WTC11 (cell line): ENCODE results near the gene FAM13A. TPM values are rescaled to one million over a fixed set of nuclear protein-coding genes. Genes with fewer than 3 reads are reported as not detected.
A peak's percentile ranks its signal among the peaks of the same experiment; 100 is the strongest.

Source experiments
- ATAC-seq: fragments of 200-7000 bp; cut with Tn5 transposase; 2 replicates; pipeline ENCODE4 v1.10.0; 2021; ENCODE audit warnings: mild to moderate bottlenecking, moderate library complexity
- CTCF ChIA-PET: fragments of 300-600 bp; sonication (Branson Sonifier 250); formaldehyde crosslinking; loops from one replicate; lab custom pipeline; 2021; ENCODE audit warnings: antibody characterized with exemption; lab: Charles Lee
- POLR2A ChIA-PET: fragments of 350-600 bp; sonication (Branson Sonifier 250); formaldehyde crosslinking; loops from one replicate; lab custom pipeline; 2021; ENCODE audit warnings: antibody characterized with exemption; lab: Charles Lee
- DNase-seq: peaks from one replicate; pipeline ENCODE4 v3.0.0; 2021; ENCODE audit warnings: low spot score
- H3K27ac Mint-ChIP-seq: 2 replicates; pipeline ENCODE4 v1.8.0; 2021; ENCODE audit warnings: mixed read lengths
- H3K27me3 Mint-ChIP-seq: 2 replicates; pipeline ENCODE4 v1.8.0; 2021; ENCODE audit warnings: low read depth, mild to moderate bottlenecking, moderate library complexity, mixed read lengths
- H3K36me3 Mint-ChIP-seq: 2 replicates; pipeline ENCODE4 v1.8.0; 2021; ENCODE audit warnings: mixed read lengths
- H3K4me1 Mint-ChIP-seq: 2 replicates; pipeline ENCODE4 v1.8.0; 2022; ENCODE audit warnings: mixed read lengths
- H3K4me3 Mint-ChIP-seq: 2 replicates; pipeline ENCODE4 v1.8.0; 2021; ENCODE audit warnings: mild to moderate bottlenecking, moderate library complexity, mixed read lengths
- H3K9me3 Mint-ChIP-seq: 2 replicates; pipeline ENCODE4 v1.8.0; 2021; ENCODE audit warnings: mixed read lengths
- CREM ChIP-seq: sonication (generic); formaldehyde crosslinking; IDR thresholded peaks from 2 replicates; pipeline ENCODE4 v1.8.1; 2022; ENCODE audit warnings: mild to moderate bottlenecking, missing genetic modification reagents, moderate library complexity
- FOXJ3 ChIP-seq: sonication (generic); formaldehyde crosslinking; IDR thresholded peaks from 2 replicates; pipeline ENCODE4 v1.9.0; 2021; ENCODE audit warnings: missing genetic modification reagents, mild to moderate bottlenecking, borderline replicate concordance
- GABPB1 ChIP-seq: sonication (generic); formaldehyde crosslinking; IDR thresholded peaks from 2 replicates; pipeline ENCODE4 v1.8.1; 2023; ENCODE audit warnings: mild to moderate bottlenecking, missing genetic modification reagents
- GRHL2 ChIP-seq: fragments of 250-450 bp; sonication (Bioruptor Pico); IDR thresholded peaks from 2 replicates; pipeline ENCODE4 v1.8.0; 2022; ENCODE audit warnings: mild to moderate bottlenecking, moderate library complexity; ENCODE audit not compliant: insufficient replicate concordance, severe bottlenecking
- KAT7 ChIP-seq: sonication (generic); formaldehyde crosslinking; IDR thresholded peaks from 2 replicates; pipeline ENCODE4 v1.8.1; 2023; ENCODE audit warnings: missing genetic modification reagents, mild to moderate bottlenecking, borderline replicate concordance
- MXD4 ChIP-seq: fragments of 250-450 bp; sonication (Bioruptor Pico); IDR thresholded peaks from 2 replicates; pipeline ENCODE4 v1.8.0; 2021; ENCODE audit warnings: mild to moderate bottlenecking, moderate library complexity, borderline replicate concordance
- MYBL2 ChIP-seq: sonication (generic); formaldehyde crosslinking; IDR thresholded peaks from 2 replicates; pipeline ENCODE4 v1.8.1; 2023; ENCODE audit warnings: mild to moderate bottlenecking, moderate library complexity, missing genetic modification reagents
- NR3C1 ChIP-seq: sonication (generic); formaldehyde crosslinking; conservative IDR thresholded peaks from 2 replicates; pipeline ENCODE4 v1.8.1; 2023; ENCODE audit warnings: low read depth, mild to moderate bottlenecking, missing genetic modification reagents
- SOX15 ChIP-seq: fragments of 250-450 bp; sonication (Bioruptor Pico); IDR thresholded peaks from 2 replicates; pipeline ENCODE4 v1.9.0; 2021; ENCODE audit warnings: mild to moderate bottlenecking
- TEAD1 ChIP-seq: sonication (generic); formaldehyde crosslinking; IDR thresholded peaks from 2 replicates; pipeline ENCODE4 v1.8.0; 2022; ENCODE audit warnings: mild to moderate bottlenecking, missing genetic modification reagents
- total RNA-seq: library from RNA; stranded (reverse); gene quantifications from 3 replicates; pipeline ENCODE4 v1.2.3, GENCODE V29; 2021
- TF ChIP-seq, protein P1 (sequence below): fragments of 250-450 bp; sonication (Bioruptor Pico); IDR thresholded peaks from 2 replicates; pipeline ENCODE4 v1.9.0; 2021; ENCODE audit warnings: moderate library complexity, mild to moderate bottlenecking, inconsistent platforms, borderline replicate concordance
- TF ChIP-seq, protein P2 (sequence below): fragments of 250-450 bp; sonication (Bioruptor Pico); IDR thresholded peaks from 2 replicates; pipeline ENCODE4 v2.1.2; 2022; ENCODE audit warnings: mild to moderate bottlenecking, moderate library complexity
- TF ChIP-seq, protein P3 (sequence below): sonication (generic); formaldehyde crosslinking; conservative IDR thresholded peaks from 2 replicates; pipeline ENCODE4 v1.8.1; 2023; ENCODE audit warnings: mild to moderate bottlenecking, low read depth, missing genetic modification reagents, moderate library complexity
- TF ChIP-seq, protein P4 (sequence below): fragments of 200-600 bp; IDR thresholded peaks from 2 replicates; pipeline ENCODE4 v1.8.0; 2022; ENCODE audit warnings: antibody characterized with exemption
- TF ChIP-seq, protein P5 (sequence below): sonication (generic); formaldehyde crosslinking; IDR thresholded peaks from 2 replicates; pipeline ENCODE4 v1.8.1; 2022; ENCODE audit warnings: mild to moderate bottlenecking, missing genetic modification reagents, moderate library complexity, borderline replicate concordance
- TF ChIP-seq, protein P6 (sequence below): fragments of 250-450 bp; sonication (Bioruptor Pico); IDR thresholded peaks from 2 replicates; pipeline ENCODE4 v1.9.0; 2021; ENCODE audit warnings: mild to moderate bottlenecking
- TF ChIP-seq, protein P7 (sequence below): sonication (generic); formaldehyde crosslinking; IDR thresholded peaks from 2 replicates; pipeline ENCODE4 v1.8.0; 2023; ENCODE audit warnings: mild to moderate bottlenecking, missing genetic modification reagents
- TF ChIP-seq, protein P8 (sequence below): sonication (generic); formaldehyde crosslinking; IDR thresholded peaks from 2 replicates; pipeline ENCODE4 v1.8.0; 2022; ENCODE audit warnings: mild to moderate bottlenecking, missing genetic modification reagents

FAM13A gene
- total RNA-seq, 1 experiment from 2014 or later, result 14.6 TPM

DNA sequence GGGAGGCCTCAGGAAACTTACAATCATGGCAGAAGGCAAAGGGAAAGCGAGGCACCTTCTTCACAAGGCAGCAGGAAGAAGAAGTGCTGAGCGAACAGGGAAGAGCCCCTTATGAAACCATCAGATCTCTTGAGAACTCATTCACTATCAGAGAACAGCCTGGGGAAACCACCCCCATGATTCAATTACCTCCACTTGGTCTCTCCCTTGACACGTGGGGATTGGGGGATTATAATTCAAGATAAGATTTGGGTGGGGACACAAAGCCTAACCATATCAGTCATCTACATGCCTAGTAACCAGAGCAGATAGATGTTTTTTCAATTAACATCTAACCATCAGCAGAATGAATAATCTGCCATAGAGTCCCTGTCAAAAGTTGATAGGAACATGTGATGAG, 30.4 kb downstream of the FAM13A start:
- no peak for ATAC-seq
- ChIA-PET POLR2A (no interaction called here), CTCF (no interaction called here)
- 0 out of 2 replicates have a peak overlapping the region, but pooled peaks have one; percentile 52 for H3K27ac Mint-ChIP-seq
- no peak for DNase-seq
- no peaks in the 10 kb centered on the region for H3K27me3 Mint-ChIP-seq
- H3K4me1 Mint-ChIP-seq, result no peaks in the 10 kb centered on the region
- no peaks in the 10 kb centered on the region for H3K9me3 Mint-ChIP-seq
- no peaks in the 10 kb centered on the region for H3K36me3 Mint-ChIP-seq
- TF ChIP-seq CREM (CRISPR knock-in tag), result no peak
- no peak for TF ChIP-seq MYBL2 (CRISPR knock-in tag)
- no peak for TF ChIP-seq SOX15
- no peak for TF ChIP-seq NR3C1 (CRISPR knock-in tag)
- TF ChIP-seq GRHL2 (CRISPR knock-in tag), result no peak
- TF ChIP-seq, protein P1, sequence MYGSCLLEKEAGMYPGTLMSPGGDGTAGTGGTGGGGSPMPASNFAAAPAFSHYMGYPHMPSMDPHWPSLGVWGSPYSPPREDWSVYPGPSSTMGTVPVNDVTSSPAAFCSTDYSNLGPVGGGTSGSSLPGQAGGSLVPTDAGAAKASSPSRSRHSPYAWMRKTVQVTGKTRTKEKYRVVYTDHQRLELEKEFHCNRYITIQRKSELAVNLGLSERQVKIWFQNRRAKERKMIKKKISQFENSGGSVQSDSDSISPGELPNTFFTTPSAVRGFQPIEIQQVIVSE (CRISPR knock-in tag), result no peak
- TF ChIP-seq, protein P2, sequence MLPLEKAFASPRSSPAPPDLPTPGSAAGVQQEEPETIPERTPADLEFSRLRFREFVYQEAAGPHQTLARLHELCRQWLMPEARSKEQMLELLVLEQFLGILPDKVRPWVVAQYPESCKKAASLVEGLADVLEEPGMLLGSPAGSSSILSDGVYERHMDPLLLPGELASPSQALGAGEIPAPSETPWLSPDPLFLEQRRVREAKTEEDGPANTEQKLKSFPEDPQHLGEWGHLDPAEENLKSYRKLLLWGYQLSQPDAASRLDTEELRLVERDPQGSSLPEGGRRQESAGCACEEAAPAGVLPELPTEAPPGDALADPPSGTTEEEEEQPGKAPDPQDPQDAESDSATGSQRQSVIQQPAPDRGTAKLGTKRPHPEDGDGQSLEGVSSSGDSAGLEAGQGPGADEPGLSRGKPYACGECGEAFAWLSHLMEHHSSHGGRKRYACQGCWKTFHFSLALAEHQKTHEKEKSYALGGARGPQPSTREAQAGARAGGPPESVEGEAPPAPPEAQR (CRISPR knock-in tag), result no peak
- no peak for TF ChIP-seq TEAD1 (CRISPR knock-in tag)
- TF ChIP-seq, protein P3, sequence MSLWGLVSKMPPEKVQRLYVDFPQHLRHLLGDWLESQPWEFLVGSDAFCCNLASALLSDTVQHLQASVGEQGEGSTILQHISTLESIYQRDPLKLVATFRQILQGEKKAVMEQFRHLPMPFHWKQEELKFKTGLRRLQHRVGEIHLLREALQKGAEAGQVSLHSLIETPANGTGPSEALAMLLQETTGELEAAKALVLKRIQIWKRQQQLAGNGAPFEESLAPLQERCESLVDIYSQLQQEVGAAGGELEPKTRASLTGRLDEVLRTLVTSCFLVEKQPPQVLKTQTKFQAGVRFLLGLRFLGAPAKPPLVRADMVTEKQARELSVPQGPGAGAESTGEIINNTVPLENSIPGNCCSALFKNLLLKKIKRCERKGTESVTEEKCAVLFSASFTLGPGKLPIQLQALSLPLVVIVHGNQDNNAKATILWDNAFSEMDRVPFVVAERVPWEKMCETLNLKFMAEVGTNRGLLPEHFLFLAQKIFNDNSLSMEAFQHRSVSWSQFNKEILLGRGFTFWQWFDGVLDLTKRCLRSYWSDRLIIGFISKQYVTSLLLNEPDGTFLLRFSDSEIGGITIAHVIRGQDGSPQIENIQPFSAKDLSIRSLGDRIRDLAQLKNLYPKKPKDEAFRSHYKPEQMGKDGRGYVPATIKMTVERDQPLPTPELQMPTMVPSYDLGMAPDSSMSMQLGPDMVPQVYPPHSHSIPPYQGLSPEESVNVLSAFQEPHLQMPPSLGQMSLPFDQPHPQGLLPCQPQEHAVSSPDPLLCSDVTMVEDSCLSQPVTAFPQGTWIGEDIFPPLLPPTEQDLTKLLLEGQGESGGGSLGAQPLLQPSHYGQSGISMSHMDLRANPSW (CRISPR knock-in tag), result no peak
- TF ChIP-seq GABPB1, result no peak
- TF ChIP-seq MXD4 (CRISPR knock-in tag), result no peak
- no peak overlapping the region for H3K4me3 Mint-ChIP-seq

DNA sequence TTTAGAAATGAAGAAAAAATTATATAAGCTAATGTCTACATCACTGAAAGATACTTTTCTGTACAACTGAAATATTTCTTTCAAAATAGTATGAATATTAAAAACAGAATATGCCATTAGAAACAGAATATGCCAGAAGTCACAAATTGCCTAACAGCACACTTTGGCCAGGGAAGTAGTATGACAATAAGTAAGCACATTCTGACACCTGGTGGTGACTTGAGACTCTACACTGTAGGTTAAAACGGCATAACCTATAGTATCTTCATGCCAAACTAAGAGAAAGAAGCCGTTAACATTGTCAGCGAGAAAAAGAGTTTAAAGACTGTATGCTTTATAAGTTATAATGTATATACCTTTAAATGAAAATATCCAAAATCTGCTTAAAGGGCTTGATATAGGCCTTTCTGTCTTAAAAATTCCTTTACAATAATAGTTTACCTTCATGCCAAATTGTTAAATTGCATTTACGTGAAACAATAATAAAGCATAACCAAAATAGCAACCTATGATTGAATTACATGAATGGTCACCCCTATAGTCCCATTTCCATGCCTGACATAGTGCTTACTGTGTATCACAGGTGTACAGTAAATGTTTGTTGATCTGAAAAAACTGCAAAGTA, 32.8 kb downstream of the FAM13A start:
- H3K9me3 Mint-ChIP-seq, result no peaks in the 10 kb centered on the region
- CTCF ChIA-PET, result interaction anchor here (0.7 to 3.1 kb wide), 10 partner anchors 201 to 497 kb away, joined by 3 to 38 read pairs (median 6); no protein-coding TSS in a partner anchor
- no peak overlapping the region for H3K4me3 Mint-ChIP-seq
- ATAC-seq (peak; percentile 96), DNase-seq (no peak)
- no peak overlapping the region for H3K27ac Mint-ChIP-seq
- TF ChIP-seq, protein P4, sequence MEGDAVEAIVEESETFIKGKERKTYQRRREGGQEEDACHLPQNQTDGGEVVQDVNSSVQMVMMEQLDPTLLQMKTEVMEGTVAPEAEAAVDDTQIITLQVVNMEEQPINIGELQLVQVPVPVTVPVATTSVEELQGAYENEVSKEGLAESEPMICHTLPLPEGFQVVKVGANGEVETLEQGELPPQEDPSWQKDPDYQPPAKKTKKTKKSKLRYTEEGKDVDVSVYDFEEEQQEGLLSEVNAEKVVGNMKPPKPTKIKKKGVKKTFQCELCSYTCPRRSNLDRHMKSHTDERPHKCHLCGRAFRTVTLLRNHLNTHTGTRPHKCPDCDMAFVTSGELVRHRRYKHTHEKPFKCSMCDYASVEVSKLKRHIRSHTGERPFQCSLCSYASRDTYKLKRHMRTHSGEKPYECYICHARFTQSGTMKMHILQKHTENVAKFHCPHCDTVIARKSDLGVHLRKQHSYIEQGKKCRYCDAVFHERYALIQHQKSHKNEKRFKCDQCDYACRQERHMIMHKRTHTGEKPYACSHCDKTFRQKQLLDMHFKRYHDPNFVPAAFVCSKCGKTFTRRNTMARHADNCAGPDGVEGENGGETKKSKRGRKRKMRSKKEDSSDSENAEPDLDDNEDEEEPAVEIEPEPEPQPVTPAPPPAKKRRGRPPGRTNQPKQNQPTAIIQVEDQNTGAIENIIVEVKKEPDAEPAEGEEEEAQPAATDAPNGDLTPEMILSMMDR, result peak; percentile 62
- no peak for TF ChIP-seq FOXJ3
- no peaks in the 10 kb centered on the region for H3K27me3 Mint-ChIP-seq
- no peaks in the 10 kb centered on the region for H3K4me1 Mint-ChIP-seq
- POLR2A ChIA-PET, result no interaction called here
- peaks cover 9% of the 10 kb centered on the region for H3K36me3 Mint-ChIP-seq

DNA sequence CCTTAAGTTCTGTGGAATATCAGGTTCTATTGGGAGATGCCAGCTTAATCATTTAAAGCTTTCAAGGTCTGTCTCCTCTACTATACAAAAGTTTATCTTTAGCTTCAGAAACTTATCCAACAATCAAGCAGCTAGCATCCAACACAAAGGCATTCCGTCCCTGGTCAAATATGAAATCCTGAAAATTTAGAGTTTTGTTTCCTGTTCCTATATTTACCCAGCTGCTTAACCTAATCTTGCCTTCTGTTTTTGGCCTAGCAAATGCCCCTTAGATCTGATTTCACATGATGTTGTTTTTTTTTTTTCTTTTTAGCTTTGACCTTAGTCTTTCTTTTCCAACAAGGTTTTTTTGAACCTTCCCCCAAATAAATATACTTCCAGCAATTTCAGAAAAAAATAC, 33.8 kb downstream of the FAM13A start:
- 0 out of 2 replicates have a peak, but pooled peaks cover 5% of the 10 kb centered on the region for H3K4me1 Mint-ChIP-seq
- no peak overlapping the region for H3K4me3 Mint-ChIP-seq
- H3K27ac Mint-ChIP-seq, result peak overlapping the region; percentile 37; the same call in 1 of the 2 replicates
- ATAC-seq (no peak), DNase-seq (no peak)
- no peaks in the 10 kb centered on the region for H3K27me3 Mint-ChIP-seq
- H3K36me3 Mint-ChIP-seq, result peaks cover 19% of the 10 kb centered on the region
- CTCF ChIA-PET, result interaction anchor here (0.7 to 3.1 kb wide), 9 partner anchors 200 to 496 kb away, joined by 3 to 38 read pairs (median 6); no protein-coding TSS in a partner anchor
- POLR2A ChIA-PET, result no interaction called here
- no peaks in the 10 kb centered on the region for H3K9me3 Mint-ChIP-seq
- TF ChIP-seq, protein P5, sequence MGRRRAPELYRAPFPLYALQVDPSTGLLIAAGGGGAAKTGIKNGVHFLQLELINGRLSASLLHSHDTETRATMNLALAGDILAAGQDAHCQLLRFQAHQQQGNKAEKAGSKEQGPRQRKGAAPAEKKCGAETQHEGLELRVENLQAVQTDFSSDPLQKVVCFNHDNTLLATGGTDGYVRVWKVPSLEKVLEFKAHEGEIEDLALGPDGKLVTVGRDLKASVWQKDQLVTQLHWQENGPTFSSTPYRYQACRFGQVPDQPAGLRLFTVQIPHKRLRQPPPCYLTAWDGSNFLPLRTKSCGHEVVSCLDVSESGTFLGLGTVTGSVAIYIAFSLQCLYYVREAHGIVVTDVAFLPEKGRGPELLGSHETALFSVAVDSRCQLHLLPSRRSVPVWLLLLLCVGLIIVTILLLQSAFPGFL (CRISPR knock-in tag), result no peak
- no peak for TF ChIP-seq KAT7 (CRISPR knock-in tag)
- TF ChIP-seq, protein P6, sequence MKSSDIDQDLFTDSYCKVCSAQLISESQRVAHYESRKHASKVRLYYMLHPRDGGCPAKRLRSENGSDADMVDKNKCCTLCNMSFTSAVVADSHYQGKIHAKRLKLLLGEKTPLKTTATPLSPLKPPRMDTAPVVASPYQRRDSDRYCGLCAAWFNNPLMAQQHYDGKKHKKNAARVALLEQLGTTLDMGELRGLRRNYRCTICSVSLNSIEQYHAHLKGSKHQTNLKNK (CRISPR knock-in tag), result no peak
- TF ChIP-seq SOX15, result no peak
- TF ChIP-seq, protein P7, sequence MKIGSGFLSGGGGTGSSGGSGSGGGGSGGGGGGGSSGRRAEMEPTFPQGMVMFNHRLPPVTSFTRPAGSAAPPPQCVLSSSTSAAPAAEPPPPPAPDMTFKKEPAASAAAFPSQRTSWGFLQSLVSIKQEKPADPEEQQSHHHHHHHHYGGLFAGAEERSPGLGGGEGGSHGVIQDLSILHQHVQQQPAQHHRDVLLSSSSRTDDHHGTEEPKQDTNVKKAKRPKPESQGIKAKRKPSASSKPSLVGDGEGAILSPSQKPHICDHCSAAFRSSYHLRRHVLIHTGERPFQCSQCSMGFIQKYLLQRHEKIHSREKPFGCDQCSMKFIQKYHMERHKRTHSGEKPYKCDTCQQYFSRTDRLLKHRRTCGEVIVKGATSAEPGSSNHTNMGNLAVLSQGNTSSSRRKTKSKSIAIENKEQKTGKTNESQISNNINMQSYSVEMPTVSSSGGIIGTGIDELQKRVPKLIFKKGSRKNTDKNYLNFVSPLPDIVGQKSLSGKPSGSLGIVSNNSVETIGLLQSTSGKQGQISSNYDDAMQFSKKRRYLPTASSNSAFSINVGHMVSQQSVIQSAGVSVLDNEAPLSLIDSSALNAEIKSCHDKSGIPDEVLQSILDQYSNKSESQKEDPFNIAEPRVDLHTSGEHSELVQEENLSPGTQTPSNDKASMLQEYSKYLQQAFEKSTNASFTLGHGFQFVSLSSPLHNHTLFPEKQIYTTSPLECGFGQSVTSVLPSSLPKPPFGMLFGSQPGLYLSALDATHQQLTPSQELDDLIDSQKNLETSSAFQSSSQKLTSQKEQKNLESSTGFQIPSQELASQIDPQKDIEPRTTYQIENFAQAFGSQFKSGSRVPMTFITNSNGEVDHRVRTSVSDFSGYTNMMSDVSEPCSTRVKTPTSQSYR (CRISPR knock-in tag), result no peak
- TF ChIP-seq, protein P8, sequence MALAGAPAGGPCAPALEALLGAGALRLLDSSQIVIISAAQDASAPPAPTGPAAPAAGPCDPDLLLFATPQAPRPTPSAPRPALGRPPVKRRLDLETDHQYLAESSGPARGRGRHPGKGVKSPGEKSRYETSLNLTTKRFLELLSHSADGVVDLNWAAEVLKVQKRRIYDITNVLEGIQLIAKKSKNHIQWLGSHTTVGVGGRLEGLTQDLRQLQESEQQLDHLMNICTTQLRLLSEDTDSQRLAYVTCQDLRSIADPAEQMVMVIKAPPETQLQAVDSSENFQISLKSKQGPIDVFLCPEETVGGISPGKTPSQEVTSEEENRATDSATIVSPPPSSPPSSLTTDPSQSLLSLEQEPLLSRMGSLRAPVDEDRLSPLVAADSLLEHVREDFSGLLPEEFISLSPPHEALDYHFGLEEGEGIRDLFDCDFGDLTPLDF (CRISPR knock-in tag), result no peak
